ENCODE results near the gene LPAR3.

Gene LPAR3

GRCh38 chr1:84892705-84893618, at the start of gene LPAR3:
TSS of gene LPAR3 (minus strand) at chr1:84893206. CDS start at chr1:84866120, 27,086 bp downstream.
- Histone ChIP-seq H3K4me3 (ENCODE audit: severe bottlenecking) (peak within 1 kb of the TSS; percentile 84), H3K36me3 (ENCODE audit: low read depth) (no peaks in the 10 kb centered on the region), H3K9me3 (ENCODE audit: severe bottlenecking) (no peaks in the 10 kb centered on the region), H3K27me3 (ENCODE audit: insufficient read depth, poor library complexity, severe bottlenecking) (no peaks in the 10 kb centered on the region), H3K27ac (ENCODE audit: poor library complexity, severe bottlenecking) (peak within 1 kb of the TSS; percentile 35), H3K4me1 (ENCODE audit: insufficient read depth, poor library complexity, severe bottlenecking) (peaks cover 40% of the 10 kb centered on the region)
- ATAC-seq (ENCODE audit: low read depth) (peak; percentile 63), DNase-seq (ENCODE audit: low spot score) (peak; percentile 66)
- TF ChIP-seq CTCF (IDR thresholded peaks at IDR 0.05; ENCODE audit: poor library complexity, severe bottlenecking) = peak; percentile 23

GRCh38 chr1:84941843-84942242, 48.8 kb upstream of the LPAR3 start:
- no peaks in the 10 kb centered on the region for H3K9me3 ChIP-seq (ENCODE audit: severe bottlenecking)
- no peak for TF ChIP-seq CTCF (IDR thresholded peaks at IDR 0.05; ENCODE audit: poor library complexity, severe bottlenecking)
- no peak for ATAC-seq (ENCODE audit: low read depth)
- DNase-seq (ENCODE audit: low spot score) = no peak
- H3K4me3 ChIP-seq (ENCODE audit: severe bottlenecking) = no peak overlapping the region
- H3K36me3 ChIP-seq (ENCODE audit: low read depth) = no peaks in the 10 kb centered on the region
- H3K27ac ChIP-seq (ENCODE audit: poor library complexity, severe bottlenecking) = no peak overlapping the region
- H3K4me1 ChIP-seq (ENCODE audit: insufficient read depth, poor library complexity, severe bottlenecking) = peaks cover 5% of the 10 kb centered on the region
- no peaks in the 10 kb centered on the region for H3K27me3 ChIP-seq (ENCODE audit: insufficient read depth, poor library complexity, severe bottlenecking)

- ATAC-seq (ENCODE audit: low read depth) (peak; percentile 54; the same call in 2 of the 3 replicates), DNase-seq (ENCODE audit: low spot score) (no peak)
- Histone ChIP-seq H3K4me3 (ENCODE audit: severe bottlenecking) (no peak overlapping the region), H3K27ac (ENCODE audit: poor library complexity, severe bottlenecking) (no peak overlapping the region), H3K4me1 (ENCODE audit: insufficient read depth, poor library complexity, severe bottlenecking) (peaks cover 1% of the 10 kb centered on the region), H3K27me3 (ENCODE audit: insufficient read depth, poor library complexity, severe bottlenecking) (no peaks in the 10 kb centered on the region), H3K36me3 (ENCODE audit: low read depth) (no peaks in the 10 kb centered on the region), H3K9me3 (ENCODE audit: severe bottlenecking) (no peaks in the 10 kb centered on the region)
- no peak for TF ChIP-seq CTCF (IDR thresholded peaks at IDR 0.05; ENCODE audit: poor library complexity, severe bottlenecking)
Observed at GRCh38 chr1:84940481-84940880, 47.5 kb upstream of the LPAR3 start.

- TF ChIP-seq CTCF (IDR thresholded peaks at IDR 0.05; ENCODE audit: poor library complexity, severe bottlenecking) = no peak
- no peak overlapping the region for H3K27ac ChIP-seq (ENCODE audit: poor library complexity, severe bottlenecking)
- H3K4me1 ChIP-seq (ENCODE audit: insufficient read depth, poor library complexity, severe bottlenecking) = no peaks in the 10 kb centered on the region
- no peaks in the 10 kb centered on the region for H3K27me3 ChIP-seq (ENCODE audit: insufficient read depth, poor library complexity, severe bottlenecking)
- no peak for ATAC-seq (ENCODE audit: low read depth)
- no peaks in the 10 kb centered on the region for H3K36me3 ChIP-seq (ENCODE audit: low read depth)
- DNase-seq (ENCODE audit: low spot score) = no peak
- H3K4me3 ChIP-seq (ENCODE audit: severe bottlenecking) = no peak overlapping the region
- H3K9me3 ChIP-seq (ENCODE audit: severe bottlenecking) = no peaks in the 10 kb centered on the region
Observed at GRCh38 chr1:84939761-84940160, 46.8 kb upstream of the LPAR3 start.

- Histone ChIP-seq H3K4me1 (ENCODE audit: insufficient read depth, poor library complexity, severe bottlenecking) (no peaks in the 10 kb centered on the region), H3K27ac (ENCODE audit: poor library complexity, severe bottlenecking) (no peak overlapping the region), H3K9me3 (ENCODE audit: severe bottlenecking) (no peaks in the 10 kb centered on the region), H3K4me3 (ENCODE audit: severe bottlenecking) (no peak overlapping the region), H3K27me3 (ENCODE audit: insufficient read depth, poor library complexity, severe bottlenecking) (no peaks in the 10 kb centered on the region), H3K36me3 (ENCODE audit: low read depth) (no peaks in the 10 kb centered on the region)
- no peak for DNase-seq (ENCODE audit: low spot score)
- ATAC-seq (ENCODE audit: low read depth) = no peak
- no peak for TF ChIP-seq CTCF (IDR thresholded peaks at IDR 0.05; ENCODE audit: poor library complexity, severe bottlenecking)
Observed at GRCh38 chr1:84939151-84939550, 46.1 kb upstream of the LPAR3 start.
